Astrocyte (in vitro differentiated cells and primary cell): ENCODE measurements around the gene FASN. TPM values are rescaled to one million over a fixed set of nuclear protein-coding genes. Genes with fewer than 3 reads are reported as not detected.

Experiments
- DNase-seq: peaks from one replicate; pipeline ENCODE4 v3.0.0-alpha.2; 2010; ENCODE audit warnings: low read depth
- FAIRE-seq: peaks from 2 replicates; lab custom pipeline; 2011; peaks lifted over from hg19 to GRCh38; lab: Jason Lieb, UNC
- H2AFZ ChIP-seq: 2 replicates; pipeline ENCODE4 v1.6.0; 2012; ENCODE audit warnings: low read depth, low read length, inconsistent platforms
- H3K27ac ChIP-seq: 2 replicates; pipeline ENCODE4 v1.5.1; 2011; ENCODE audit warnings: low read depth, low read length, inconsistent platforms
- H3K27me3 ChIP-seq: 2 replicates; pipeline ENCODE4 v1.6.0; 2011; ENCODE audit warnings: low read length, inconsistent platforms; ENCODE audit not compliant: insufficient read depth
- H3K36me3 ChIP-seq: 2 replicates; pipeline ENCODE4 v1.5.1; 2011; ENCODE audit warnings: low read length, inconsistent platforms; ENCODE audit not compliant: insufficient read depth
- H3K4me1 ChIP-seq: 2 replicates; pipeline ENCODE4 v1.5.1; 2011; ENCODE audit warnings: low read length, inconsistent platforms; ENCODE audit not compliant: insufficient read depth
- H3K4me2 ChIP-seq: 2 replicates; pipeline ENCODE4 v1.6.0; 2012; ENCODE audit warnings: low read length, inconsistent platforms
- H3K4me3 ChIP-seq: 2 replicates; pipeline ENCODE4 v1.5.1; 2011; ENCODE audit warnings: low read depth, mild to moderate bottlenecking, low read length, inconsistent platforms; ENCODE audit not compliant: insufficient read depth
- H3K79me2 ChIP-seq: 2 replicates; pipeline ENCODE4 v1.6.0; 2012; ENCODE audit warnings: mild to moderate bottlenecking, low read length, inconsistent platforms; ENCODE audit not compliant: insufficient read depth
- H3K9ac ChIP-seq: 2 replicates; pipeline ENCODE4 v1.6.0; 2012; ENCODE audit warnings: mild to moderate bottlenecking, low read length, inconsistent platforms
- H3K9me3 ChIP-seq: 2 replicates; pipeline ENCODE4 v1.5.1; 2012; ENCODE audit warnings: low read depth, mild to moderate bottlenecking, low read length, inconsistent platforms; ENCODE audit not compliant: insufficient read depth
- H4K20me1 ChIP-seq: 2 replicates; pipeline ENCODE4 v1.6.0; 2012; ENCODE audit warnings: low read length, inconsistent platforms; ENCODE audit not compliant: insufficient read depth
- H3K27ac Mint-ChIP-seq: one replicate; pipeline ENCODE4 v1.8.0; 2021; ENCODE audit warnings: mild to moderate bottlenecking, mixed read lengths; ENCODE audit not compliant: unreplicated experiment
- H3K27me3 Mint-ChIP-seq: one replicate; pipeline ENCODE4 v1.8.0; 2021; ENCODE audit warnings: low read depth, mixed read lengths; ENCODE audit not compliant: unreplicated experiment
- H3K36me3 Mint-ChIP-seq: one replicate; pipeline ENCODE4 v1.8.0; 2021; ENCODE audit warnings: low read depth, mixed read lengths; ENCODE audit not compliant: unreplicated experiment
- H3K4me1 Mint-ChIP-seq: one replicate; pipeline ENCODE4 v1.8.0; 2021; ENCODE audit warnings: low read depth, mixed read lengths; ENCODE audit not compliant: unreplicated experiment
- H3K4me3 Mint-ChIP-seq: one replicate; pipeline ENCODE4 v1.8.0; 2021; ENCODE audit warnings: mild to moderate bottlenecking, moderate library complexity, mixed read lengths; ENCODE audit not compliant: unreplicated experiment
- H3K9me3 Mint-ChIP-seq: one replicate; pipeline ENCODE4 v1.8.0; 2021; ENCODE audit warnings: mild to moderate bottlenecking, mixed read lengths; ENCODE audit not compliant: unreplicated experiment
- CTCF ChIP-seq: IDR thresholded peaks from 2 replicates; pipeline ENCODE4 v1.5.1; 2011; ENCODE audit warnings: low read depth, mild to moderate bottlenecking, inconsistent platforms, low read length, moderate library complexity; ENCODE audit not compliant: insufficient read depth
- EZH2 ChIP-seq: IDR thresholded peaks from 2 replicates; pipeline ENCODE4 v1.6.1; 2012; ENCODE audit warnings: mild to moderate bottlenecking, low read length, inconsistent platforms; ENCODE audit not compliant: insufficient read depth
- total RNA-seq: library from RNA; stranded (reverse); gene quantifications from 2 replicates; pipeline ENCODE4 v1.2.1, GENCODE V29; 2021

Gene FASN
- total RNA-seq, 1 donor from 2014 or later: 203 TPM

GRCh38 chr17:82064433-82065192 is 33.4 kb downstream of the FASN start:
- FAIRE-seq: no peak
- no peak overlapping the region for H3K27ac Mint-ChIP-seq
- peak overlapping the region; percentile 66 for H2AFZ ChIP-seq
- H3K27me3 ChIP-seq: no peaks in the 10 kb centered on the region
- H3K9me3 Mint-ChIP-seq: no peaks in the 10 kb centered on the region
- peaks cover 12% of the 10 kb centered on the region for H3K4me1 ChIP-seq
- peak overlapping the region; percentile 92 for H3K9ac ChIP-seq
- H4K20me1 ChIP-seq: peaks cover 24% of the 10 kb centered on the region
- DNase-seq: no peak
- H3K4me3 Mint-ChIP-seq: peak overlapping the region; percentile 76
- H3K36me3 Mint-ChIP-seq: peaks cover 3% of the 10 kb centered on the region
- no peaks in the 10 kb centered on the region for H3K9me3 ChIP-seq
- no peaks in the 10 kb centered on the region for H3K4me1 Mint-ChIP-seq
- peak overlapping the region; percentile 71 for H3K4me3 ChIP-seq
- peaks cover 30% of the 10 kb centered on the region for H3K79me2 ChIP-seq
- peaks cover 2% of the 10 kb centered on the region for H3K36me3 ChIP-seq
- no peaks in the 10 kb centered on the region for H3K27me3 Mint-ChIP-seq
- H3K27ac ChIP-seq: peak overlapping the region; percentile 33
- TF ChIP-seq EZH2 (no peak), CTCF (no peak)
- peak overlapping the region; percentile 96 for H3K4me2 ChIP-seq

- H3K27ac ChIP-seq: no peak overlapping the region
- peak overlapping the region; percentile 96 for H3K4me2 ChIP-seq
- H4K20me1 ChIP-seq: peaks cover 31% of the 10 kb centered on the region
- H3K9ac ChIP-seq: peak overlapping the region; percentile 92
- H3K27me3 ChIP-seq: no peaks in the 10 kb centered on the region
- no peaks in the 10 kb centered on the region for H3K9me3 ChIP-seq
- no peak overlapping the region for H3K4me3 ChIP-seq
- no peaks in the 10 kb centered on the region for H3K27me3 Mint-ChIP-seq
- TF ChIP-seq CTCF (no peak), EZH2 (no peak)
- peaks cover 3% of the 10 kb centered on the region for H3K36me3 Mint-ChIP-seq
- H3K4me3 Mint-ChIP-seq: peak overlapping the region; percentile 76
- H3K4me1 Mint-ChIP-seq: no peaks in the 10 kb centered on the region
- DNase-seq (no peak), FAIRE-seq (no peak)
- no peak overlapping the region for H2AFZ ChIP-seq
- no peak overlapping the region for H3K27ac Mint-ChIP-seq
- H3K79me2 ChIP-seq: peaks cover 30% of the 10 kb centered on the region
- no peaks in the 10 kb centered on the region for H3K9me3 Mint-ChIP-seq
- H3K36me3 ChIP-seq: peaks cover 2% of the 10 kb centered on the region
- H3K4me1 ChIP-seq: peaks cover 12% of the 10 kb centered on the region
Measured at GRCh38 chr17:82063424-82064415, 34.3 kb downstream of the FASN start.
